GM10847 (cell line): ENCODE results near the gene SPACDR.

ENCODE experiments used
- POLR2A ChIP-seq: IDR thresholded peaks from 2 replicates; pipeline ENCODE4 v1.6.1; 2011; ENCODE audit not compliant: insufficient read length; ENCODE audit errors: extremely low read depth

SPACDR gene

GRCh38 chr7:100449190-100449795 lies 14.8 kb downstream of the SPACDR start:
- TF ChIP-seq POLR2A: no peak

DNA sequence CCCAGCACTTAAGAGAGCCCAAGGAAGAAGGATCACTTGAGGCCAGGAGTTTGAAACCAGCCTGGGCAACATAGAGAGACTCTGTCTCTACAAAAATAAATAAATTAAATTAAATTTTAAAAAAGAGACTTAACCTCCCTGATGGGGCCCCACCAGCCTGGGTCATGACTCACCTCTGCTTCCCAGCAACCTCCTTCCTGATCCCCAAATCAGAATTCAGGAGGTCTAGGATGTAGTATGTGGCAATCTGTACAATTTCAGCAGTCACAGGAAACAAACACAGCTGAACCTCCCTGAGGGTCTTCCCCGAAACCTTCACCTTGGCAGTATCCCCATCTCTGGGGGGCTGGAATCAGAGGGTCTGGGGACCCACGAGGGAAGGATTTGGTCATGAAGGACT lies 18.0 kb downstream of the SPACDR start:
- TF ChIP-seq POLR2A: no peak

DNA sequence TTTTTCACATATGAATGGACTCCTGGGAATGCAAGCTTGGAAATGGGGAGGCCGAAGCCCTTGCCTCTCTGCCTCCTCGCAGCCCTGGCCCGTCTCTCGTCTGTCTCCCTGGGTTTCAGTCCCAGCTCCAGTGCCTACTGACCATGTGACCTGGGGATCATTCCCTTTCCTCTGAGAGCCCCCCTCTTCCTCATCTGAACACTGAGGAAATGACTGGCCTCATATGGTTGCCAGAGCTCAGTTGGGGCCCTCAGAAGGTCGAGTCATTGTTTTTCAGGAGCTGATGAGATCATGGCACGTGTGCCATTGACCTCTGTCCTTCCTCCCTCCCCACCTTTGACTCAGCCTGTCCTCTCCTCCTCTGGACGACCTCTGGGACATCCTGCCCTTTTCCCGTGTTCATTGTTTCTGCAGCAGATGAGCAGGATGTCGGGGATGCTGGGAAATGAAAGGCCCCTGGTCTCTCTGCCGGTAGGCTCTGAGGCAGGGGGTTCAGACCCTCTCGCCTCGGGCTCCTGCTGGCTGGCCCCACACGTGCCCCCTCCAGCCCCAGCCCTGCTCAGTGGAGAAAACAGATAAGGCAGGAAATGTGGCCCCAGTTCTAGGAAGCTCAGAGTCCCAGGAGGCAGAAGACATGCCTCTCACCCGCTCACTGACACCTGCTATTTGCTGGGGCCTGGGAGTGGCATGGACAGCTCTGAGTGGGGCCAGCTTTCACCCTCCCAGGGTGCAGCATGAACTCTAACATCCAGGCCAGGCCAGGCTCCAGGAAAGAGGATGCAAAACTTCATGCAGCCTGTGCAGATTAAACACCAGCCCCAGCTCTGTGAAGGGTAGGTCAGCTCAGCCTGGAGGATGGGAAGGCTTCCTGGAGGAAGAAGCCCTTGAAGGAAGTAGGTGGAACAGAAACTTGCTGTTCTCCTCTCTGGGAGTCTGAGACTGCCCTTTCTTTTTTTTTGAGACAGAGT lies 19.5 kb downstream of the SPACDR start:
- no peak for TF ChIP-seq POLR2A

GRCh38 chr7:100443096-100443840 lies 20.8 kb downstream of the SPACDR start:
- no peak for TF ChIP-seq POLR2A

DNA sequence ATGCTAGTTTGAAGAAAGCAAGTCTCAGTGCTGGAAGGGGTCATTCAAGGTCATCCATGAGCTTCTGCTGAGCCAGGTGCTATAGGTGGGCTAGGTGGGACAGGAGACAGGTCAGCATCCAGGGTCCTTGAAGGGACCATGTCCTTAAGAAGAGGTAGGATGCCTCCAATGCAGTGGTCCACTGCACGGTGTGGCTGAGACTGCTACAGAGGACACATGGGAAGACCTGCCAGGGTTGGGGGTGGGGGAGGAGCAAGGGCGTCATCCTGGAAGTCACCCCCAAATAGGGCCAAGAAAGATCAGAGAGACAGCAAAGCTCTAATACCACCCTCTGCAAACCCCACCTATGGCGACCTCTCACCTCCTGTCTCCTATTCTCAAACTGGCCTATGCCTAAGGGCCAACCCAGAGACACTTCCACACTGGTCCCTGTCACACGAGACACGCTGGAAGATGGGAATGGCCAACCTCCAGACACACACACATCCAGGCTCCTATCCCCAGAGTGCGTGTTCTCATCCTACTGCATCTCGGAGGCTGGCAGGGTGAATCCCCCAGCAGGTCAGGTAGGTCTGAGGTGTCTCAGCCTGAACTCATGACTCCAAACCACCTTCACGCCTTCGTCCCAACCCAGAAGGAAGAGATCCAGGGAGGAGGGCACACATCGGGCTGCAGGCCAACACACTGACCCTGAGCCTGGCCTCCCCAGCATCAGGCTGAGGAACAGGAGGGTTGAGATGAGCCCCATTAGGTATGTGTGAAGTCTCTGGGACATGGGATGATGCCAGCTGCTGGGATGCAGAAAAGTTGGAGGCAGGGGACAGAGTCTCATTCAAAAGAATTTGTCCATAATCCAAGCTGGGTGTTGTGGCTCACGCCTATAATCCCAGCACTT lies 22.2 kb downstream of the SPACDR start:
- no peak for TF ChIP-seq POLR2A

DNA sequence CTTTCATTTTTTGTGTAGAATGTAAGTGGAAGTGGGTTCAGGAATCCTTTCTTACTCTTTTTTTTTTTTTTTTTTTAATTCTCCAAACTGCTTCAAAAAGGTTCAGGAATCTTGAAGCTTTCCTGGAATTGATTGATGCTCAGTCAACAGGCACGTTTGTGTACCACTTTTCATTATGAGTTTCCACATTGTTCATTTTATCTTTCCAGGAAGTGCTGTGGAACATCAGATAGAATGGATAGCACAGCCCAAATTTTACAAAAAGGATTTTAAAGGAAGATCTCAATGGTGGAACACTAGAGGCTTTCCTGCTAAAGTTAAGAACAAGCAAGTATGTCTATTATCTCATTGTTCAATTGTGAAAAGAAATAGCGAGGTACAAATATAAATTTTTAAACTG lies 25.9 kb downstream of the SPACDR start:
- TF ChIP-seq POLR2A: no peak

- TF ChIP-seq POLR2A: no peak
Observed at GRCh38 chr7:100437150-100438100, 26.6 kb downstream of the SPACDR start.

GRCh38 chr7:100435401-100436304 lies 28.4 kb downstream of the SPACDR start:
- no peak for TF ChIP-seq POLR2A

- no peak for TF ChIP-seq POLR2A
Observed at GRCh38 chr7:100434297-100435144, 29.5 kb downstream of the SPACDR start.

- TF ChIP-seq POLR2A: no peak
Observed at GRCh38 chr7:100433592-100434296, 30.3 kb downstream of the SPACDR start.

- no peak for TF ChIP-seq POLR2A
Observed at GRCh38 chr7:100433276-100433591, 30.8 kb downstream of the SPACDR start.
